GM18870 (cell line): ENCODE data around the gene PTK6.
"Not testable (repeated sequence)": the region's sequence is repeated elsewhere in the genome, so short reads cannot be mapped to it uniquely, and the experiment has no call there.

Experiments
- ATAC-seq: cut with Tn5 transposase; IDR thresholded peaks from one replicate; pipeline ENCODE4 v1.9.1; 2021; ENCODE audit warnings: moderate library complexity; ENCODE audit not compliant: unreplicated experiment

The PTK6 gene

DNA sequence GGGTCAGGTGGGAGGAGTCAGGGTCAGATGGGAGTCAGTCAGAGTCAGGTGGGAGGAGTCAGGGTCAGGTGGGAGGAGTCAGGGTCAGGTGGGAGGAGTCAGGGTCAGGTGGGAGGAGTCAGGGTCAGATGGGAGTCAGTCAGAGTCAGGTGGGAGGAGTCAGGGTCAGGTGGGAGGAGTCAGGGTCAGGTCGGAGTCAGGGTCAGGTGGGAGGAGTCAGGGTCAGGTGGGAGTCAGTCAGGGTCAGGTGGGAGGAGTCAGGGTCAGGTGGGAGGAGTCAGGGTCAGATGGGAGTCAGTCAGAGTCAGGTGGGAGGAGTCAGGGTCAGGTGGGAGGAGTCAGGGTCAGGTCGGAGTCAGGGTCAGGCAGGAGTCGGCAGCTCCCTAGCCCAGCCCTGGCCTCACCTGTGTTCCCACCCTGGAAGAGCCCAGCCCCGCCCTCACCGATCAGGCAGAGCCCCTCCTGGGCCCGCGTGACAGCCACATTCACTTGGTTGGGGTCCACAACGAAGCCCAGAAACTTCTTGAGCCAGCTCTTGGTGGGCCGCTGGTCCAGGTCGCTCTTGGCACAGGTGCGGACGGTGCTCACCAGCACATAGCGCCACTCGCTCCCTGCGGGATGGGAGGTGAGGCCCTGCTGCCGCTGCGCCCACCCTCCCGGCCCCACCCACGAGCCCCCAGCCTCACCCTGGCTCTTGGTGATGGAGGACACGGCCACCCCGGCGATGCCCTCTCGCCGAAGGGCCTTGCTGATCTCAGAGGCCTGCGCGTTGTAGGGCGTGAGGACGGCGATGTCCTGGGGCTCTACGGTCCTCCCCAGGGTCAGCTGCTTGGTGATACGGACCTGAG is 22.5 kb upstream of the PTK6 start:
- not testable (repeated sequence) for ATAC-seq

DNA sequence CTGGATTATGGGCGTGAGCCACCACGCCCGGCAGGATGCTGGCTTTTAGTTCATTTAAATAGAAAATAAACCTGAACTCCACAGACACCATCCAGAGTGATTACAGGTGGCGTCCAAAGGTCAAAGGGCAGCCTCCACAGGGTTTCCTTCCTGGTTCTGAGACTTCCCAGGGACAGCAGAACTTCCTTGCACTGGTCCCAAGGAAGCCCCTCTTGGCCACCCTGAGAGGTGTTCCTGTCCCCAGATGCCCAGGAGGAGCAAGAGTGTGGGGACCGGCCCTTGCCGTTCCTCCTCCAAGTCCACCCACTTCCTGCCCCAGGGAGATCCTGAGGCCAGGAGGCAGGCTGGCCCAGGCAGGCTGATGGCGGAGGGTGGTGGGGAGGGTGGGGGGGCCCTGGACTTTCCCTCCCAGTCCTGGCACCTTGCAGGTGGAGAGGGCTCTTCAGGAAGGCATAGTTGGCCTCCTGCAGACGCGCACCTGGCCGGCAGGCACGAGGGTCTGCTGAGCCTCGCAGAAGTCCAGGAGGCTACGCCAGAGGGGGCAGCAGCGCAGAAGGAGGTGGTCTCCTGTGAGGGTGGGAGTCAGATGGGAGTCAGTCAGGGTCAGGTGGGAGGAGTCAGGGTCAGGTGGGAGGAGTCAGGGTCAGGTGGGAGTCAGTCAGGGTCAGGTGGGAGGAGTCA is 21.8 kb upstream of the PTK6 start:
- ATAC-seq, result no peak

DNA sequence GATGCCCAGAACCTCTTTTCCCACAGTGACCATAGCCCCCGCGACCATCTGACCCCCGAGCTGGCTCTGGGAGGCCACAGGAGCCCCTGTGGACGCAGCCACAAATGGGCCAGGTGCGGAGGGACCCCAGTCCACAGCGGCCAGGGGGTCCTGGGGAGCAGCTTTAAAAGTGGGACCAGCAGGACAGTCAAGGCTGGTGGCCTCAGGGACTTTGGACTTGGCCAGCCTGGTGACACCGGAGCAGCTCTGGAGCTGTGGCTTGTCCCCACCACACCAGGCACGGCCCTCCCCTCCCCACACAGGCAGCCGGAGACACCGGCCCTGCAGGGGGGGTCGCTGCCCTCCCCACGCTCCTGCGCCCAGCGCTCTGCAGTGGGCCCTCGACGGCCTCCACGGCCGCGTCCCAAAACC is 20.3 kb upstream of the PTK6 start:
- no peak for ATAC-seq

DNA sequence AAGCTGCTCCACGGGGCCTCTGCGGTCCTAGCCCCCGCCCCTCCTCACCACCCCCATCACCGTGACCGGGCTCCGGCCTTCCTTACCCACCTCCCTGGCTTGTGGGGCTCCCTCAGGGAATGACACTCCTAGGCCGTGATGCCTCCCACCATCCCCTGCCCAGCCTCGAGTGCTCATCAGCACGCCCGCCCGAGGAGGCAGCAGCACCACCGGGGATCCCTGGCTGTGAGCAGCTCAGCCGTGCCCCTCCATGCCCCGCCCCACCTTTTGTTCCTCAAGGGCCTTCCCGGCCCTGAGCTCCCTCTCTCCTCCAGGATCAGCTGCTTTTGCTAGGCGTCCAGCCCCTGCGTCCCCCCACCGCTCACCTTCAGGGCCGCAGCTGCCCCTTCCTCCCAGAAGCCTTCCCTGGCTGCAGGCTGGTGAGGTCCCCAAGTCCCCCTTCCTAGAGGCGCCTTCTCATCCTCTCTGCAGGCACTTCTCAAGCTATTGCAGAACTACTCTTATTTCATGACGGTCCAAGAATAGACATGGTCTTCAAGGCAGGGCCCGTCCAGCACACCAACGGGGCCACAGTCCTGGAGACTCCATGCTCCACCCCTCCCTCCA is 19.8 kb upstream of the PTK6 start:
- no peak for ATAC-seq

DNA sequence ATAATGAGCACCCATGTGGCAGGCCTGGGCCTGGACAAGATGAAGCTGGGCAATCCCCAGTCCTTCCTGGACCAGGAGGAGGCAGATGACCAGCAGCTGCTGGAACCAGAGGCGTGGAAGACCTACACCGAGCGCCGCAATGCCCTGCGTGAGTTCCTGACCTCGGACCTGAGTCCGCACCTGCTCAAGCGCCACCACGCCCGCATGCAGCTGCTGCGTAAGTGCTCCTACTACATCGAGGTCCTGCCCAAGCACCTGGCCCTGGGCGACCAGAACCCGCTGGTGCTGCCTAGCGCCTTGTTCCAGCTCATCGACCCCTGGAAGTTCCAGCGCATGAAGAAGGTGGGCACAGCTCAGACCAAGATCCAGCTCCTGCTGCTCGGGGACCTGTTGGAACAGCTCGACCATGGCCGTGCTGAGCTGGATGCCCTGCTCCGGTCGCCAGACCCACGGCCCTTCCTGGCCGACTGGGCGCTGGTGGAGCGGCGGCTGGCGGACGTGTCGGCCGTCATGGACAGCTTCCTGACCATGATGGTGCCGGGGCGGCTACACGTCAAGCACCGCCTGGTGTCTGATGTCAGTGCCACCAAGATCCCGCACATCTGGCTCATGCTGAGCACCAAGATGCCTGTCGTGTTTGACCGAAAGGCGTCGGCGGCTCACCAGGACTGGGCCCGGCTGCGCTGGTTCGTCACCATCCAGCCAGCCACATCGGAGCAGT is 18.6 kb upstream of the PTK6 start:
- no peak for ATAC-seq

DNA sequence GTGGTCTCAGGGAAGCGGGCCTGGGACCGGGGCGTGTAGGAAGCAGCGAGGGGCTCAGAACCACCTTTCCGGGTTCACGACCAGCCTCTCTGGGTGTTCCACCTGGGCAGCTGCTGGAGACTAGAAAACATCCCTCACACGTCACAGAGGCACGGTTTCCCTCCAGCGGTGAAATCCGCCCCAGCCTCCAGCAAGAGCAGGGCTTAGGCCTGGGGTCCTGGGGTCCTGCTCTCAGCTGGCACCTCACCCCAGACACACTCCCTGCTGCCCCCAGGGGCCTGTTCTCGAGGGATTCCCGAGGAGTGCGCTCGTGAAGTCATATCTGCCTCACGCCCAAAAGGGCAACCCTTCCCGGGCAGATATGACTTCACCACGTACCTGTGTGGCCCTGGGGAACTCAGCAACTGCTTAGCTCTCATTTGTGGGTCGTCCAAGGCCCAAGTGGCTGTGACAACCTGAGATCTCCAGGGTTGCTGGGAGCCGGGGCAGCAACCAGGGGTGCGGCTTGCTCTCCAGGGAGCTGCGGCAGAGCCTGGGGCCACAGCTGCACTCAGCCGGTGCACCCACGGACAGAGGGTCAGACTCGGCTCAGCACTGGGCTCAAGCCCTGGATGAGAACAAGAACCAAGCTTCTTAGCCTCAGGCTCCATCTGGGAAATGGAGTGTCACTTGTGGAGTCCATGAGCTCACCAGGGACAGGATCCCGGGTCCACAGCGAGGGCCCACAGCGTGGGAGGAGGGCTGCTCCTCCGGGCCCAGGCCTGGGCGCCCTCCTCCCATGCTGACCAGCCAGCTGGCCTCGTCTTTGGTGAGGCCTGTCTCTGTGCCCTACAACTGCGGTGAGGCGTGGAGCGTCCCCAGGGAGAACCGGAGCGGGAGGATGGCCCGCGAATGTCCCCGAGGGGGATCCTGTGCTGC is 17.4 kb upstream of the PTK6 start:
- no peak for ATAC-seq

DNA sequence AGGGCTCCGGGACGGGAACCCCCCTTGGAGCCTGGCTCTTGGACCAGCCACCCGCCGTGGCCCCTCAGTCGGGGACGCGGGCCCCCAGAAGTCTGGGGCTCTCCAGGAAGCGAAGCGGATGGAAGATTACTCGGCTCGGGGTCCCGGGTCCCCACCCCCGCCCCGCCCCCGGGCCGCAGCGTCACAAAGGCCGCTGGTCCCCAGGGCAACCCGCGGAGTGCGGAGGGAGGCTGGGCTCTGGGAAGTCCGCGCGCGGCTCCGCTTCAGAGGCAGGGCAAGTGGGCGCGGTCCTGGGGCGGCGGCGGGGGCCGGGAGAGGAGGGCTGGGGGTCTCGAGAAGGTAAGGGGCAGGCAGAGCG is 16.7 kb upstream of the PTK6 start, which contains the start of gene FNDC11:
FNDC11 (plus strand) TSS at position 227 of the 358 bp plus-strand sequence. CDS start 1,505 bp downstream, outside the sequence.
- ATAC-seq, result no peak

DNA sequence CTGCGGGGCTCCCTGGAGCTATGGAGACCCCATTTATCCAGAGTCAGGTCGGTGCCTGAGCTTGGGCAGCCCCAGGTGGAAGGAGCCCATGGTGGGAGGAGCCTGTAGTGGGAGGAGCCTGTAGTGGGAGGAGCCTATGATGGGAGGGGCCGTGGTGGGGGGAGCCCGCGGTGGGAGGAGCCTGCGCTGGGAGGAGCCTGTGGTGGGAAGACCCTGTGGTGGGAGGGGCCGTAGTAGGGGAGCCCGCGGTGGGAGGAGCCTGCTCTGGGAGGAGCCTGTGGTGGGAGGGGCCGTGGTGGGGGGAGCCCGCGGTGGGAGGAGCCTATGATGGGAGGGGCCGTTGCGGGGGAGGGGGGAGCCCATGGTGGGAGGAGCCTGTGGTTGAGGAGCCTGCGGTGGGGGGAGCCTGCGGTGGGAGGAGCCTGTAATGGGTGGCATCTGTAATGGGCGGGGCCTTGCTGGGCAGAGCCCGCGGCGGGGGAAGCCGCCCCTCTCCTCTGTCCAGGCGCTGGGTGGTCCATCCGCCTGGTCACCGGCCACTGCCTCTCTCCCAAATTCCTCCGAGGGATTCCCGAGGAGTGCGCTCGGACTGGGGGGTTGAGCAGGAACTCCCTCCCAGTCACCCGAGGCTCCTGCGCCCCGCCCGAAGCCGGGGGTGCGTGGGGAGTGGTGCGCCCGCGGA is 16.2 kb upstream of the PTK6 start:
- no peak for ATAC-seq

DNA sequence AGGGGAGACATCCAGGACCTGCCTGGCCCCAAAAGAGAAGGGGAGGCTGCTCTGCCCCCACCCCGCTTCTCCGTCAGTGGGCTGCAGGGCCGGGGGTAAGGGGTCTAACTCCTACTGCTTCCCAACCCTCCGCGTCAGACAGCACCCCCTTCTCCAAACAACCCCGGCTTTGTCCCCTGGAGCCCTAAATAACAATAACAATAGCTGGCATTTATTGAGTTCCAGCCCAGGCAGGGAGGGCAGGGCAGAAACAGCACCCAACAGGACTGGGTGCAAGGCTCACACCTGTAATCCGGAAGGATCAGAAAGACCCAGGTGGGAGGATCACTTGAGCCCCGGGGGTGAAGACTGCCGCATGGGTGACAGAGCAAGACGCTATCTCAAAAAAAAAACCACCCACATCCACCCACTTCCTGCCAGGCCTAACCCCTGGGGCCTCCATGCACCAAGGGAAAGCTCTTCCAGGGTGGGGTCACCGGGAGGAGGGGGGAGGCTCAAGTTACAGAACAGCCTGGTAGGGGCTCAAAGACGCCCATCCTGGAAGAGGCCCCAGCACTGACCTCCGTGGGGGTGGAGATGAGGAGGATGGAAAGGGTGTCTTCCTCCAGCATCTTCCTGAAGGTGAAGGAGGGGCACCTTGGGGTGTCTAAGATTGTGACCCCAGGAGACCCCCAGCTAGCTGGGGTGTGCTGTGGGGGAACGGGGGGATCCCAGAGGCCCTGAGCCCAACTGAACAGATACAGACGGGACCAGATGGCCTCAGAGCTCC is 15.5 kb upstream of the PTK6 start:
- ATAC-seq, result no peak

DNA sequence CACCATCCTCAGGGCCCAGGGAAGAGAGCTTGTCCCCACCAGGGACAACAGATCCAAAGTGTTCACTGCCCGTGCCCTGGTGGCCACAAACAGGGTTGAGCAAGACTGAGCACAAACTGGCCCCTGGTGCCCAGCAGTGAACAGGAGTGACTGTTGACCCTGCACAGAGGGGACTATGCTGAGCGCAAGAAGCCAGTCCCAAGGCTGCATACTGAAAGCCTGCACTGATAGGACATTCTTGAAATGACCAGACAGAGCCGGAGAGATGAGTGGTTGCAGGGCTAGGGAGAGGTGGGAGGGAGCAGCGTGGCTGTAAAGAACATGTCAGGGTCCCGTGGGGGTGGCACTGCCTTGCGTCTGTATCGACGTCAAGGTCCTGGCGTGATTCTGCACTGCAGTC is 13.9 kb upstream of the PTK6 start:
- ATAC-seq, result no peak

DNA sequence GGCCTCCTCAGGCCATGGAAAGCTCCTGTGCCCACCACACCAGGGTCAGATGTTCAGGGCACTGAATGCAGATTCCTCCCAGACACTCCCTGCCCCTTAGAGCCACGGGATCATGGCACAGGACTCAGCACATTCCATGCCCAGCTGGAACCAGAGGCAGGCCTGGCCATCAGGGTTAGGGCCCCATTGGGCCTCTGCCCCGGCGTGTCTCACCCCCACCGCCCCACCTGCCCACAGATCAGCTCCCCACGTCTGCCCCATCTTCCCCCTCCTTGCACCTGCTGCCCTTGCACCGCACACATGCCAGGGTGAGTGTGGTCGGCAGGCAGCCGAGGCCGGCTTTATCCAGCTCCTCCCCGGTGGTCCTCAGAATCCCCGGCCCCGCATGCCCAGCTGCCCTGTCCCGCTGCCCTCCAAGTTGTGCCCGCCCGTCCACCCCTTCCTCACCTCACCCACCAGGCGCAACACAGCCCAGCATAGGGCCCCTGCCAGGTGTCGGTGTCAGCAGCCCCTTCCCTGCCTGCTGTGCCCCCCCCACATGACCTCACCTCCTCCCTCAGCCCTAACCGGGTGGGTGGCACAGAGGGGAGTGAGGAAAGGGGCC is 12.6 kb upstream of the PTK6 start:
- no peak for ATAC-seq

DNA sequence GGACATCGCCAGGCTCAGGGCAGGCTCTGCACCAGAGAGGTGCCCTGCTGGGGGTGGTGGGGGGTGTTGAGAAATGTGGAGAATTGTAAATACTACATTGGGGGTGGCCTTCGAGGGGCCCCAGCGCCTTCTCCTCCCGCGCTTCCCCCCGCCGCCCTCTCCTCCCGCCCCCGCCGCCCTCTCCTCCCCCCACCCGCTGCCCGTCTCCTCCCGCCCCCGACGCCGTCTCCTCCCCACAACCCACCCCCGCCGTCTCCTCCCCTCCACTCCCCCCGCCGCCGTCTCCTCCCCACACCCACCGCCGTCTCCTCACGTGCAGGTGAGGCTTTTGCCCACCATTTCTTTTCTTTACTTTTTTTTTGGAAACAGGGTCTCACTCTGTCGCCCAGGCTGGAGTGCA is 11.8 kb upstream of the PTK6 start:
- ATAC-seq, result no peak

DNA sequence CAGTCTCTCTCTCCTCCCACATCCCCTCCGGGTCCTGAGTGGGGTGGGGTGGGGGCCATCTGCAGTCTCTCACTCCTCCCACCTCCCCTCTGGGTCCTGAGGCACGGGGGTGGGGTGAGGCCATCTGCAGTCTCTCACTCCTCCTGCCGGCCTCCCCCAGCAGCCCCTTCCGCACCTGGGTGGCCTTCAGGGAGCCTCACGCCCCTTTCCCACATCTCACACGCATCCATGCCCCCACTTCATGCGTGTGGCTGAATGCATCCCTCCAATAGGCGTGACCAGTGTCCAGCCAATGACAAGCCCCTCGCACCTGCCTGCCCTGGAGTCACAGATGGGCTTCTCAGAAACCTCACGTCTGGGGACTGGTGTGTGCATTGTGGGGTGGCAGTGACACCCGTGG is 11.4 kb upstream of the PTK6 start:
- no peak for ATAC-seq

DNA sequence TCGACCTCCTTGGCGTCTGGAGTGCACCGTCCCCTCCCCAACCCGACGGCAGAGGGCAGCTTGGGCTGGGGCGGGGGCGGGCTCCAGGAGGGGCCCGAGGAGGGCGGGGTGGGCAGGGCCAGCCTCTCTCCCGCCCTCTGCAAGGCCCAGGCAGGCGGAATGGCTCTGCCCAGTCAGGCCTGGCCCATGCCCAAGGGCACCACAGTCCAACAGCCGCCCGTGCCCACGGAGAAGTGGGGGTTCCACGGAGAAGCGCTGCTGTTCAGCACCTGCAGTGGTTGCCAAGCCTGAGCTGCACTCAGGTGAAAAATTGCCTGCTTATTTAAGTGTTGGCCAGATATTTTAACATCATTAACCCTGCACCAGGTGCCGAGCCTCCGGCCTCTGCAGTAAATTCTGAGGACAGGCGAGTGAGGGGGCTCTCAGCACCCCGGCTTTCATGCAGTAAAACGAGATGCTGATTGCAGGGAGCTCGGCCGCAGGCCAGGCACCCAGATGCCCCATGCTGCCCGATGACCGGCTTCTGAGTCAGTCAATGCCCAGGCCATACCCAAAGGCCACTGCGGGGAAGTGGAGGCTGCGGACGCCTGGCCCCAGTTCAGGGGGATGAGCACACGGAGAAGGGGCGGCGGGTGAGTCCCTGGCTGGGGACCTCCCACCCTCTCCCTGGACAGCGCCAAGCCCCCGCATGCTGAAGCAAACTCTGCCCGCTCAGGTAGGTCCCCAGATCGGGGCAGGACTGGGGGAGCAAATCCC is 10.7 kb upstream of the PTK6 start, which contains the start of gene SRMS:
SRMS (minus strand) TSS at position 25 of the 756 bp plus-strand sequence. CDS start 286 bp downstream, outside the sequence.
- no peak for ATAC-seq

DNA sequence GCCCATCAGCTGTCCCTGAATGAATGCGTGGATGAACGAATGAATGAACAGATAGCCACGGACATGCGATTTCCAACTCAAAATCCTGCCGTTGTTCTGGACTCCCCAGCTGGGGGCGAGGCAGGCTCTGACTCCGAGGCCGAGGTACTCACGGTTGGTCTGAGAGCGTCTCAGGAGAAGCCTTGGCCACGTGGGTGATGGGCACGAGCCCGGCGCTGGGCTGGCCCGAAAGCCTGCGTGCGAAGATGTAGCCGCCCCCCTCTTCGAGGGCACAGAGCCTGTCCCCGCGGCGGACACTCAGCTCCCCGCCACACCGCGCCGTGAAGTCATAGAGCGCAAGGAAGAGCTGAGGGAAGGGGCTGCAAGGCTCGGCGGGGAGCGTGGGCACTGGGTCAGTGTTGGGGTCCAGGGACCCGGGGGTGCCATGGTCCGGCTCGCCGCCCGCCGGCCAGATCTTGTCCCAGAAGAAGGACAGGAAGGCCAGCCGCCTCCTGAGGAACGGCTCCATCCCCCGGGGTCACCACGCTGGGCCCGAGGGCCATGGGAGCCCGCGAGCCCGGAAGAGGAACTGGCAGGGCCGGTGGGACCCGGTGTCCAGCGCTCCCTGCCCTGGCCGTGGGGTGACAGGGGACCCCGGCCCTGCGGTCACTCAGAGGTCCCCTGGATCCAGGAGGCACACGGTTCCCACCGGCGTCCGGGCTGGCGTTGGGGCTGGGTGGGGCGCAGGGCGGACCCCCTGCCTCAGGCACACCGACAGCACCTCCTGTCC is 10.0 kb upstream of the PTK6 start:
- no peak for ATAC-seq

DNA sequence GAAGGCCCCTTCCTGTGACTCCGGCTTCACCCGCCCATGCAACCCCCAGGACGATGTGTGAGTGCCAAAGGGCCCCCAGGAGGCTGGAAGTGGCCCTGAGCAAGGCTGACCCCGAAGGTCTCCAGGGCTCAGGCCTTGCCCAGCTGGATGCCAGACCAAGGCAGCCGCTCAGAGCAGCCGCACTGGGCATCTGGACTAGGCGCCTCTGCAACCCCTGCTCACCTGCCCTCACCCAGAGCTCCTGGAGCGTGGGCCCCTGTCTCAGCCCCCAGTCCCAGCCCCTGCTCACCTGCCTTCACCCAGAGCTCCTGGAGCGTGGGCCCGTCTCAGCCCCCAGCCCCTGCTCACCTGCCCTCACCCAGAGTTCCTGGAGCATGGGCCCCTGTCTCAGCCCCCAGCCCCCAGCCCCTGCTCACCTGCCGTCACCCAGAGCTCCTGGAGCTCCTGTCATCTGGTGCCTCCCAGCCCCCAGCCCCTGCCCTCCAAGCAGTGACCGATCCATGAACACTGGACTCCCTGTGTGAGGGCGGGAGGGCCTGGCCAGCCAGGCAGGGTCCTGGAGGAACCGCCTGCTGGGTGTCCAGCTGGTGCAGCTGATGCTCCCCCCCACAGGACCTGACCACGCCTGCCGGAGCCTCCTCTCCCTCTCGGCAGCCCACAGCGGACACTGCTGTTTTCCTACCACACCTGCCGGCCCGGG is 9.2 kb upstream of the PTK6 start:
- ATAC-seq, result no peak
